ENCODE results near the gene RBM10. TPM values are rescaled to one million over a fixed set of nuclear protein-coding genes. Genes with fewer than 3 reads are reported as not detected.
A peak's percentile ranks its signal among the peaks of the same experiment; 100 is the strongest.

Gene RBM10
- total RNA-seq, 1 experiment from 2014 or later = 47.2 TPM

DNA sequence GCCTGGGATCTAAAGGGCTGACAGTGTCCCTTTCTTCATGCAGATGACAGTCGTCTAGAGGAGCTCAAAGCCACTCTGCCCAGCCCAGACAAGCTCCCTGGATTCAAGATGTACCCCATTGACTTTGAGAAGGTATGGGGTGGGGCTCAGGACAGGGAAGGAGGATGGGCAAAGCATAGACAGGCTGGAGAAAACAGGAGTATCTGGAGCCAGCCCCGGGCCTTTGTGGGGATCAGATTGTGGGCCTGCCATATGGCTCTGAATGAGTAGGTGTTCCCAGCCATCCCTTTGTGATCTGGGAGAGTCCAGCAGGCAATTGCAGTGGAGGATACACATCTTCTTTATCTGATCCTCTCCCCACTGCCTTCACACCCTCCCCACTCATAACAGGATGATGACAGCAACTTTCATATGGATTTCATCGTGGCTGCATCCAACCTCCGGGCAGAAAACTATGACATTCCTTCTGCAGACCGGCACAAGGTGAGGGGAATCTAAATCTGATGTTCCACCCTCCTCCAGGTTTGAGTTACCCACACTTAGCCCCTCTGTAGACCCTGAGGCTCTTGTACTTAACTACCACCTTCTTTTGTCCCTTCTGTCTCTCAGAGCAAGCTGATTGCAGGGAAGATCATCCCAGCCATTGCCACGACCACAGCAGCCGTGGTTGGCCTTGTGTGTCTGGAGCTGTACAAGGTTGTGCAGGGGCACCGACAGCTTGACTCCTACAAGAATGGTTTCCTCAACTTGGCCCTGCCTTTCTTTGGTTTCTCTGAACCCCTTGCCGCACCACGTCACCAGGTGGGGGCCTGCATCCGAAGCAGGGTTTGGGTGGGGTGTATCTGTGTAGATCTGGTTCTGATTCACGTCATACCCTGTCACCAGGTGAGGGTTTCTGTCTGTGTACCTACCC is 67.6 kb downstream of the RBM10 start:
- TF ChIP-seq, protein P1, sequence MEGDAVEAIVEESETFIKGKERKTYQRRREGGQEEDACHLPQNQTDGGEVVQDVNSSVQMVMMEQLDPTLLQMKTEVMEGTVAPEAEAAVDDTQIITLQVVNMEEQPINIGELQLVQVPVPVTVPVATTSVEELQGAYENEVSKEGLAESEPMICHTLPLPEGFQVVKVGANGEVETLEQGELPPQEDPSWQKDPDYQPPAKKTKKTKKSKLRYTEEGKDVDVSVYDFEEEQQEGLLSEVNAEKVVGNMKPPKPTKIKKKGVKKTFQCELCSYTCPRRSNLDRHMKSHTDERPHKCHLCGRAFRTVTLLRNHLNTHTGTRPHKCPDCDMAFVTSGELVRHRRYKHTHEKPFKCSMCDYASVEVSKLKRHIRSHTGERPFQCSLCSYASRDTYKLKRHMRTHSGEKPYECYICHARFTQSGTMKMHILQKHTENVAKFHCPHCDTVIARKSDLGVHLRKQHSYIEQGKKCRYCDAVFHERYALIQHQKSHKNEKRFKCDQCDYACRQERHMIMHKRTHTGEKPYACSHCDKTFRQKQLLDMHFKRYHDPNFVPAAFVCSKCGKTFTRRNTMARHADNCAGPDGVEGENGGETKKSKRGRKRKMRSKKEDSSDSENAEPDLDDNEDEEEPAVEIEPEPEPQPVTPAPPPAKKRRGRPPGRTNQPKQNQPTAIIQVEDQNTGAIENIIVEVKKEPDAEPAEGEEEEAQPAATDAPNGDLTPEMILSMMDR (IDR thresholded peaks at IDR 0.05; ENCODE audit: unreplicated experiment) = no peak
- CTCF ChIA-PET = no interaction called here
- Mint-ChIP-seq H3K4me1 (ENCODE audit: low read depth, unreplicated experiment) (peaks cover 19% of the 10 kb centered on the region), H3K27me3 (ENCODE audit: unreplicated experiment) (no peaks in the 10 kb centered on the region), H3K36me3 (ENCODE audit: insufficient read depth, unreplicated experiment) (peaks cover 44% of the 10 kb centered on the region), H3K4me3 (ENCODE audit: low read depth, unreplicated experiment) (no peak overlapping the region), H3K27ac (ENCODE audit: unreplicated experiment) (no peak overlapping the region), H3K9me3 (ENCODE audit: low read depth, unreplicated experiment) (no peaks in the 10 kb centered on the region)
- no TSS peak for BruUV-seq (replicated peaks)
- intact Hi-C loops (cut with micrococcal nuclease; ENCODE audit: unreplicated experiment) = no loop called here
- no peak for DNase-seq

DNA sequence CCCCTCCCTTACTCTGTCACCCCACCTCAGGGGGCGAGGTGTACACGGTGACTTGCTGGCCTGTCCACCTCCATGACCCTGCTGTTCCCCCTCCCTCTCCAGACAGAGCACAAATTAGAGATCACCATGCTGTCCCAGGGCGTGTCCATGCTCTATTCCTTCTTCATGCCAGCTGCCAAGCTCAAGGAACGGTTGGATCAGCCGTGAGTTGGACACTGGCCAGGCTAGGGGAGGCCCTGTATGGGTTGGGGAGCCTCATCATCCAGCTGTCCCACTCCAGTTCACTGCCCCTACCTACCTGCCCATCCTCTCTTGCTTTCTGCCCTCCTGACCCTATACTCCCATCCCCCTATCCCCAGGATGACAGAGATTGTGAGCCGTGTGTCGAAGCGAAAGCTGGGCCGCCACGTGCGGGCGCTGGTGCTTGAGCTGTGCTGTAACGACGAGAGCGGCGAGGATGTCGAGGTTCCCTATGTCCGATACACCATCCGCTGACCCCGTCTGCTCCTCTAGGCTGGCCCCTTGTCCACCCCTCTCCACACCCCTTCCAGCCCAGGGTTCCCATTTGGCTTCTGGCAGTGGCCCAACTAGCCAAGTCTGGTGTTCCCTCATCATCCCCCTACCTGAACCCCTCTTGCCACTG is 69.5 kb downstream of the RBM10 start:
- intact Hi-C loops (cut with micrococcal nuclease; ENCODE audit: unreplicated experiment) = no loop called here
- H3K9me3 Mint-ChIP-seq (ENCODE audit: low read depth, unreplicated experiment) = no peaks in the 10 kb centered on the region
- no peak for DNase-seq
- no peak overlapping the region for H3K27ac Mint-ChIP-seq (ENCODE audit: unreplicated experiment)
- CTCF ChIA-PET = no interaction called here
- BruUV-seq (replicated peaks) = TSS peak; percentile 62
- no peak overlapping the region for H3K4me3 Mint-ChIP-seq (ENCODE audit: low read depth, unreplicated experiment)
- H3K36me3 Mint-ChIP-seq (ENCODE audit: insufficient read depth, unreplicated experiment) = peaks cover 58% of the 10 kb centered on the region
- TF ChIP-seq, protein P1 (IDR thresholded peaks at IDR 0.05; ENCODE audit: unreplicated experiment) = no peak
- no peaks in the 10 kb centered on the region for H3K27me3 Mint-ChIP-seq (ENCODE audit: unreplicated experiment)
- peaks cover 24% of the 10 kb centered on the region for H3K4me1 Mint-ChIP-seq (ENCODE audit: low read depth, unreplicated experiment)

DNA sequence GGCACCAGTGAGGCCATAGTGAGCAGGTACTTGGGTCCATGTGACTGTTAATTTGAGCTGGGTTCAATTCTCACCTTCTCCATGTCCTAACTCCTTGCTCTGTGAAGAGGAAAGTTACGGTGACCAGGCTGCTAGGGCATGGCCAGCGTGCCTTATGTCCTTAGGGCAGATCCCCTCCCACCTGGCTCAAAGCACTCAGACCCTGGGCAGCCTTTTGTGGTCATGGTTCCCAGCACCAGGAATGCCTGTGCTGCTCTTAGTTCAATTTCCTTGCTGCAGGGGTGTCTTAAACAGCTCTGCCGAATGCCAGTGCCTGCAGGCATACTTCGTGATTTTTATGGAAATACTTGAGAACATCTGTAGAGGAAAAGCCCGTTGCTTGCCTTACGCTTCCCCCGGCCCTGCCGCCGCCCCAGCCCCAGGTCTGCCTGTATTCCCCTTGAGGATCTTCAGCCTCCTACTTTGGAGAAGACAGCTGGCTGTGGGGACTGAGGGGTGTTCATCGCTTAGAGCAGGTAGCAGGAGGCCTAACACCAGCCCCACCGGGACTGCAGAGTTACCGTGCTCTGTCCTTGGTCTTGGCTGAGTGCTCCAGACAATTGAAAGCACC is 70.4 kb downstream of the RBM10 start:
- intact Hi-C loops (cut with micrococcal nuclease; ENCODE audit: unreplicated experiment) = no loop called here
- BruUV-seq (replicated peaks) = no TSS peak
- CTCF ChIA-PET = no interaction called here
- TF ChIP-seq, protein P1 (IDR thresholded peaks at IDR 0.05; ENCODE audit: unreplicated experiment) = no peak
- DNase-seq = no peak
- H3K27me3 Mint-ChIP-seq (ENCODE audit: unreplicated experiment) = no peaks in the 10 kb centered on the region
- peak overlapping the region; percentile 10 for H3K27ac Mint-ChIP-seq (ENCODE audit: unreplicated experiment)
- peaks cover 62% of the 10 kb centered on the region for H3K36me3 Mint-ChIP-seq (ENCODE audit: insufficient read depth, unreplicated experiment)
- no peaks in the 10 kb centered on the region for H3K9me3 Mint-ChIP-seq (ENCODE audit: low read depth, unreplicated experiment)
- H3K4me3 Mint-ChIP-seq (ENCODE audit: low read depth, unreplicated experiment) = no peak overlapping the region
- H3K4me1 Mint-ChIP-seq (ENCODE audit: low read depth, unreplicated experiment) = peaks cover 32% of the 10 kb centered on the region

DNA sequence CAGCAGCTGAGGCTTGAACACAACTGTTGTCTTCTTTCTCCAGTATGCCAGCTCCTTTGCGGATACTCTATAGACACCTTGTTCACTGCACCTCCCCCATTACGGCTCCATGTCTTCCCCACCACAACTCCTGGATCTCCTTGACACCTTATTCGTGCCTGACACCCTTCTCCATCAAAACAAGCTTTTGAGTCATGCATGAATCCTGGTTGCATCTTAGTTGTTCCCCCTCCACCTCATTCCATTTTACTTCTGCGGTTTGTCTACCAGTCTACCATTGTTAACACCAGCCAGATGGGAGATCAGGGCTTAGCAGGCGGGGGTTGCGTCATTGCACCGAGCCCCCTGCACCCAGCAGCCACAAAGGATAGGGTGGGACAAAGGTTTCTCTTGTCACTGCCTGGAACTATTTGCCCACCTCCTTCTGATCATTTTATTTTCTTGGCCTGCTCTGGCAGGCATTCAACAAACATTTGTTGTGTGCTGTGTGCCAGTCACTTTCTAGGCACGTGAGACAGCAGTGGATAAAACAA is 71.4 kb downstream of the RBM10 start:
- CTCF ChIA-PET = interaction anchor here (0.5 to 0.9 kb wide), 2 partner anchors 10 to 20 kb away, joined by 3 read pairs; no protein-coding TSS in a partner anchor
- Mint-ChIP-seq H3K27ac (ENCODE audit: unreplicated experiment) (peak overlapping the region; percentile 97), H3K36me3 (ENCODE audit: insufficient read depth, unreplicated experiment) (peaks cover 66% of the 10 kb centered on the region), H3K4me3 (ENCODE audit: low read depth, unreplicated experiment) (peak overlapping the region; percentile 100), H3K27me3 (ENCODE audit: unreplicated experiment) (no peaks in the 10 kb centered on the region), H3K9me3 (ENCODE audit: low read depth, unreplicated experiment) (no peaks in the 10 kb centered on the region), H3K4me1 (ENCODE audit: low read depth, unreplicated experiment) (peaks cover 41% of the 10 kb centered on the region)
- intact Hi-C loops (cut with micrococcal nuclease; ENCODE audit: unreplicated experiment) = no loop called here
- no TSS peak for BruUV-seq (replicated peaks)
- no peak for DNase-seq
- TF ChIP-seq, protein P1 (IDR thresholded peaks at IDR 0.05; ENCODE audit: unreplicated experiment) = no peak

Data from Calu3 (cell line).